Heart left ventricle (tissue), 13 donors: ENCODE data around the gene HCK.

Experiments used
- POLR2A ChIP-seq, 2 donors: fragments of 450-650 bp; IDR thresholded peaks; one replicate each; pipeline ENCODE4 v1.6.1; 2017; ENCODE audit warnings: antibody characterized with exemption in 2 of 2, mild to moderate bottlenecking in 2 of 2, moderate library complexity in 2 of 2
- TF ChIP-seq, protein P1 (sequence below), 12 donors: fragments of 200-600 bp; sonication (generic) in 4 of 12; IDR thresholded peaks; one replicate each; pipeline versions ENCODE4 v1.5.0 to v1.8.0; 2018 to 2022; ENCODE audit warnings: antibody characterized with exemption in 12 of 12, mild to moderate bottlenecking in 5 of 12
- donor health status: ischemic (EF 13 %, LVEDD 7.1; RV severe dilation, severe dysfunction).
- donor health status: DM: no; HTN: yes; CAD: no.
- donor health status: DM: no; HTN: no; CAD: no.
- donor health status: ischemic (EF 25% LVEDD 6.9; RV normal size, moderate dysfunction).
- donor health status: ischemic (EF 25% LVEDD 5.7; RV mildly dilated, moderate dysfunction).
- donor health status: ischemic (EF 35%, LVEDD 5.7; RV mildly dilated, moderate dysfunction).
- donor health status: nonischemic (EF 11% LVEDD 7.7; RV severe dilation, severe dysfunction).
- donor health status: DM: yes; HTN: yes; CAD: no.
- donor health status: PGD.
- donor health status: ischemic (EF 29% LVEDD 5.4; RV normal size, mild dysfunction).
- donor health status: nonischemic (EF 23%, LVEDD 6.1; RV moderate dilation, normal function).

DNA sequence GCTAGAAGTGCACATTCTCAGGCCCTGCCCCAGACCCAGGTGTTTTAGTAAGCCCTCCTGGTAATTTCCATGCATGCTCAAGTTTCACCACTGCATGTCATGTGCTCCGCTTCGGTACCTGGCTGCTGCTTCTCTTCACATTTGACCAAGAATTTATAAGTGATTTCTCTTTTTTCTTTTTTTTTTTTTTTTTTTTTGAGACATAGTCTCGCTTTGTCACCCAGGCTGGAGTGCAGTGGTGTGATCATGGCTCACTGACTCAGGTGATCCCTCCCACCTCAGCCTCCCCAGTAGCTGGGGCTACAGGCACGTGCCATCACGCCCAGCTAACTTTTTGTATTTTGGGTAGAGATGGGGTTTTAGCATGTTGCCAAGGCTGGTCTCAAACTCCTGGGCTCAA is 73.5 kb downstream of the HCK start:
- TF ChIP-seq, protein P1, sequence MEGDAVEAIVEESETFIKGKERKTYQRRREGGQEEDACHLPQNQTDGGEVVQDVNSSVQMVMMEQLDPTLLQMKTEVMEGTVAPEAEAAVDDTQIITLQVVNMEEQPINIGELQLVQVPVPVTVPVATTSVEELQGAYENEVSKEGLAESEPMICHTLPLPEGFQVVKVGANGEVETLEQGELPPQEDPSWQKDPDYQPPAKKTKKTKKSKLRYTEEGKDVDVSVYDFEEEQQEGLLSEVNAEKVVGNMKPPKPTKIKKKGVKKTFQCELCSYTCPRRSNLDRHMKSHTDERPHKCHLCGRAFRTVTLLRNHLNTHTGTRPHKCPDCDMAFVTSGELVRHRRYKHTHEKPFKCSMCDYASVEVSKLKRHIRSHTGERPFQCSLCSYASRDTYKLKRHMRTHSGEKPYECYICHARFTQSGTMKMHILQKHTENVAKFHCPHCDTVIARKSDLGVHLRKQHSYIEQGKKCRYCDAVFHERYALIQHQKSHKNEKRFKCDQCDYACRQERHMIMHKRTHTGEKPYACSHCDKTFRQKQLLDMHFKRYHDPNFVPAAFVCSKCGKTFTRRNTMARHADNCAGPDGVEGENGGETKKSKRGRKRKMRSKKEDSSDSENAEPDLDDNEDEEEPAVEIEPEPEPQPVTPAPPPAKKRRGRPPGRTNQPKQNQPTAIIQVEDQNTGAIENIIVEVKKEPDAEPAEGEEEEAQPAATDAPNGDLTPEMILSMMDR (IDR thresholded peaks at IDR 0.05): no peak
- no peak for TF ChIP-seq POLR2A (IDR thresholded peaks at IDR 0.05)
